Peyer's patch (tissue), 4 donors: ENCODE results near the gene INSYN1.

Experiments used
- CTCF ChIP-seq, 6 experiments: fragments of 450-650 bp in 4 of 6; fragments of 200-600 bp in 2 of 6; sonication (generic) in 1 of 6; IDR thresholded peaks; one replicate each; pipeline ENCODE4 v1.5.1; 2017 to 2019; ENCODE audit warnings: antibody characterized with exemption in 6 of 6, mild to moderate bottlenecking in 3 of 6, moderate library complexity in 1 of 6
- POLR2A ChIP-seq, 2 donors: fragments of 450-650 bp; IDR thresholded peaks; one replicate each; pipeline ENCODE4 v1.5.1; 2017; ENCODE audit warnings: antibody characterized with exemption in 2 of 2, mild to moderate bottlenecking in 2 of 2, moderate library complexity in 2 of 2

- TF ChIP-seq CTCF (IDR thresholded peaks at IDR 0.05) (no peak), POLR2A (IDR thresholded peaks at IDR 0.05) (no peak)
These were observed 18.4 kb upstream of the INSYN1 start for GRCh38 chr15:73771385-73772045.
